Panc1 (cell line): ENCODE results near the gene PLB1. TPM values are rescaled to one million over a fixed set of nuclear protein-coding genes. Genes with fewer than 3 reads are reported as not detected.

Experiments used
- ATAC-seq: fragments of 200-7000 bp; cut with Tn5 transposase; 2 replicates; pipeline ENCODE4 v1.9.1; 2020; ENCODE audit warnings: mild to moderate bottlenecking, moderate library complexity
- BruUV-seq: library from RNA; stranded (reverse); fragments of 400-500 nt; replicated peaks from 2 replicates; lab custom pipeline; 2021; lab: Mats Ljungman, UMichigan
- CTCF ChIA-PET: fragments of 300-600 bp; sonication (Branson Sonifier 250); formaldehyde crosslinking; loops from one replicate; lab custom pipeline; 2022; ENCODE audit warnings: antibody characterized with exemption; lab: Charles Lee
- POLR2A ChIA-PET: fragments of 300-600 bp; sonication (Branson Sonifier 250); formaldehyde crosslinking; loops from one replicate; lab custom pipeline; 2022; ENCODE audit warnings: antibody characterized with exemption; lab: Charles Lee
- DNase-seq: peaks from one replicate; pipeline ENCODE4 v3.0.0-alpha.2; 2010; ENCODE audit warnings: low read depth, low spot score
- H3K27ac ChIP-seq: 2 replicates; pipeline ENCODE4 v1.5.1; 2011; ENCODE audit warnings: mild to moderate bottlenecking, low read length, inconsistent platforms
- H3K27me3 ChIP-seq: fragments of 200-500 bp; sonication (Bioruptor generic); 2 replicates; pipeline ENCODE4 v1.6.0; 2014; ENCODE audit warnings: low read length, inconsistent platforms; ENCODE audit not compliant: control insufficient read depth, insufficient read depth
- H3K36me3 ChIP-seq: fragments of 200-500 bp; sonication (Bioruptor generic); 2 replicates; pipeline ENCODE4 v1.5.1; 2014; ENCODE audit warnings: inconsistent platforms, mild to moderate bottlenecking, low read length, moderate library complexity; ENCODE audit not compliant: control insufficient read depth, insufficient read depth
- H3K4me1 ChIP-seq: 2 replicates; pipeline ENCODE4 v1.5.1; 2011; ENCODE audit warnings: inconsistent platforms, mild to moderate bottlenecking, low read length, moderate library complexity; ENCODE audit not compliant: control insufficient read depth, insufficient read depth
- H3K4me3 ChIP-seq, 2 experiments: 2 replicates each; pipeline ENCODE4 v1.5.1; 2011 to 2012; ENCODE audit warnings: low read depth in 2 of 2, low read length in 2 of 2, mild to moderate bottlenecking in 2 of 2, inconsistent platforms in 1 of 2, moderate library complexity in 1 of 2
- H3K9me3 ChIP-seq: fragments of 200-500 bp; sonication (Bioruptor generic); 2 replicates; pipeline ENCODE4 v1.5.1; 2014; ENCODE audit warnings: low read depth, mild to moderate bottlenecking, inconsistent platforms, low read length, moderate library complexity; ENCODE audit not compliant: control insufficient read depth, insufficient read depth
- POLR2AphosphoS5 ChIP-seq: IDR thresholded peaks from 2 replicates; pipeline ENCODE4 v1.6.1; 2012; ENCODE audit warnings: mild to moderate bottlenecking, low read depth, low read length, moderate library complexity
- SIN3A ChIP-seq: IDR thresholded peaks from 2 replicates; pipeline ENCODE4 v1.6.1; 2012; ENCODE audit warnings: low read depth, mild to moderate bottlenecking, low read length, moderate library complexity, borderline replicate concordance; ENCODE audit not compliant: insufficient read depth
- TCF7L2 ChIP-seq: IDR thresholded peaks from 2 replicates; pipeline ENCODE4 v1.6.1; 2011; ENCODE audit warnings: mild to moderate bottlenecking, low read depth, low read length, inconsistent platforms
- in situ Hi-C: cut with HindIII; loops from 2 replicates; pipeline ENCODE4 v1.10.0; 2016; ENCODE audit warnings: low sequenced_read_pairs, low pct_unique_long_range_greater_than_20kb
- intact Hi-C: fragments of 100-400 bp; cut with micrococcal nuclease; formaldehyde crosslinking; loops from one replicate; pipeline ENCODE4 v1.10.0; 2022; ENCODE audit not compliant: unreplicated experiment
- total RNA-seq: library from RNA; stranded (reverse); gene quantifications from one replicate; pipeline ENCODE4 v1.2.1, GENCODE V29; 2021; ENCODE audit not compliant: unreplicated experiment
- TF ChIP-seq, protein P1 (sequence below), 2 experiments: IDR thresholded peaks; 2 replicates each; pipeline ENCODE4 v1.6.1; 2011 to 2012; ENCODE audit warnings: low read depth in 2 of 2, control low read depth in 1 of 2, low read length in 1 of 2, mild to moderate bottlenecking in 1 of 2, moderate library complexity in 1 of 2; ENCODE audit not compliant: insufficient read depth in 1 of 2
- TF ChIP-seq, protein P2 (sequence below): fragments of 450-650 bp; IDR thresholded peaks from 2 replicates; pipeline ENCODE4 v1.5.1; 2017; ENCODE audit warnings: mild to moderate bottlenecking

The PLB1 gene
- total RNA-seq, 1 experiment from 2014 or later, result 0.80 TPM

DNA sequence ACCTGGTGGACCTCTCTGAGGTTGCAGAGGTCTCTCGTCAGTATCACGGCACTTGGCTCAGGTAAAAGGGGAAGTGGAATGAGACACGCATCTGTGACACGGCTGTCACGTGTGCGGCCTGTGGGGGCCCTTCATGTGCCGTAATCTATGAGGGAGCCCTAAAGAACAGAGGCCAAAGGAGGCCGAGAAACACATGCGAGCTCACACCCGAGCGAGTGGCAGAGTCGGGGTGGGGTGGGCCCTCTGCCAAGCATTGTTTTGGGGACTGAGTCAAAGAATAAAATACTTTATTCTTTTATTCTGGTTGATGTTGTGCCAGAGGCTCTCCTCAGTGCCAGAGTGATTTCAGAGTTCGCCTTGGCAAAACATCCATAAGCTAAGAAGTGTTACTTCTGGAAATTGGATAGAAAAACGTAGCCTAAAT is 43.3 kb downstream of the PLB1 start:
- POLR2A ChIA-PET, result no interaction called here
- intact Hi-C loops, result no loop called here
- BruUV-seq, result no TSS peak

DNA sequence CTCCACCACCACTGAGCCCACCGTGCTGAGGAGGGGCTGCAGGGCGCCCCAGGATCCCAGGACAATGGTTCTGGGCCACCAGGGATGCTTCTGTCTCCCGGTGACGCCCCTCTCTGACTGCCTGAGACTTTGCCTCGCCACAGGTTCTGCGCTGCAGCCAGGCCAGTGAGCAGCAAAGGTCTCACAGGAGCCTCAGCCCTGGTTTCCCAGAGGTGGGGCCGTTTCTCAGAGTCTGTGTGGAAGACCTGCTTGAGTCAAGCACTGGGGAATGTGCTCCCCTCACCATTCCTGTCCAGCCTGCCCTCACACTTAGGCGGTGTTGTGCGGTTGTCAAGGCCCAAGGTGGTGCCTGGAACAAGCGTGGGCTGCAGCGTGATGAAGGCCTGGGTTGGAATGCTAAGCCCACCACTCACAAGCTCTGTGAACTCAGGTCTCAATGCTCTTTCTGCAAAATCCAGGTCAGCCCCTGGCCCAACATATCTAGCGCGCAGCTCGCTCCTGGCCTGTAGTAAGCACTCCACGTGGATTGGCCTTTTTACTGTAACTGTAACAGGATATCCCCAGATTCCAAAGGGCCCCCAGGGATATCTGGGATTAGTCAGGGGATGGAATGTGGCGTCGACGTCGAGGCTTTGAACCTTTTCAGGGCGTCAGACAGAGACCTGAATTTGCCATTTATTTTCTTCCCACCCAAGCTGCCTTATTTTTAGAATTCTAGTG is 47.6 kb downstream of the PLB1 start:
- no peak for TF ChIP-seq SIN3A
- TF ChIP-seq POLR2AphosphoS5, result no peak
- TF ChIP-seq, protein P1, sequence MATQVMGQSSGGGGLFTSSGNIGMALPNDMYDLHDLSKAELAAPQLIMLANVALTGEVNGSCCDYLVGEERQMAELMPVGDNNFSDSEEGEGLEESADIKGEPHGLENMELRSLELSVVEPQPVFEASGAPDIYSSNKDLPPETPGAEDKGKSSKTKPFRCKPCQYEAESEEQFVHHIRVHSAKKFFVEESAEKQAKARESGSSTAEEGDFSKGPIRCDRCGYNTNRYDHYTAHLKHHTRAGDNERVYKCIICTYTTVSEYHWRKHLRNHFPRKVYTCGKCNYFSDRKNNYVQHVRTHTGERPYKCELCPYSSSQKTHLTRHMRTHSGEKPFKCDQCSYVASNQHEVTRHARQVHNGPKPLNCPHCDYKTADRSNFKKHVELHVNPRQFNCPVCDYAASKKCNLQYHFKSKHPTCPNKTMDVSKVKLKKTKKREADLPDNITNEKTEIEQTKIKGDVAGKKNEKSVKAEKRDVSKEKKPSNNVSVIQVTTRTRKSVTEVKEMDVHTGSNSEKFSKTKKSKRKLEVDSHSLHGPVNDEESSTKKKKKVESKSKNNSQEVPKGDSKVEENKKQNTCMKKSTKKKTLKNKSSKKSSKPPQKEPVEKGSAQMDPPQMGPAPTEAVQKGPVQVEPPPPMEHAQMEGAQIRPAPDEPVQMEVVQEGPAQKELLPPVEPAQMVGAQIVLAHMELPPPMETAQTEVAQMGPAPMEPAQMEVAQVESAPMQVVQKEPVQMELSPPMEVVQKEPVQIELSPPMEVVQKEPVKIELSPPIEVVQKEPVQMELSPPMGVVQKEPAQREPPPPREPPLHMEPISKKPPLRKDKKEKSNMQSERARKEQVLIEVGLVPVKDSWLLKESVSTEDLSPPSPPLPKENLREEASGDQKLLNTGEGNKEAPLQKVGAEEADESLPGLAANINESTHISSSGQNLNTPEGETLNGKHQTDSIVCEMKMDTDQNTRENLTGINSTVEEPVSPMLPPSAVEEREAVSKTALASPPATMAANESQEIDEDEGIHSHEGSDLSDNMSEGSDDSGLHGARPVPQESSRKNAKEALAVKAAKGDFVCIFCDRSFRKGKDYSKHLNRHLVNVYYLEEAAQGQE (IDR thresholded peaks at IDR 0.05; ENCODE audit: insufficient read depth in 1 of 2, low read depth in 2 of 2, low read length in 1 of 2), result no peak
- TF ChIP-seq, protein P2, sequence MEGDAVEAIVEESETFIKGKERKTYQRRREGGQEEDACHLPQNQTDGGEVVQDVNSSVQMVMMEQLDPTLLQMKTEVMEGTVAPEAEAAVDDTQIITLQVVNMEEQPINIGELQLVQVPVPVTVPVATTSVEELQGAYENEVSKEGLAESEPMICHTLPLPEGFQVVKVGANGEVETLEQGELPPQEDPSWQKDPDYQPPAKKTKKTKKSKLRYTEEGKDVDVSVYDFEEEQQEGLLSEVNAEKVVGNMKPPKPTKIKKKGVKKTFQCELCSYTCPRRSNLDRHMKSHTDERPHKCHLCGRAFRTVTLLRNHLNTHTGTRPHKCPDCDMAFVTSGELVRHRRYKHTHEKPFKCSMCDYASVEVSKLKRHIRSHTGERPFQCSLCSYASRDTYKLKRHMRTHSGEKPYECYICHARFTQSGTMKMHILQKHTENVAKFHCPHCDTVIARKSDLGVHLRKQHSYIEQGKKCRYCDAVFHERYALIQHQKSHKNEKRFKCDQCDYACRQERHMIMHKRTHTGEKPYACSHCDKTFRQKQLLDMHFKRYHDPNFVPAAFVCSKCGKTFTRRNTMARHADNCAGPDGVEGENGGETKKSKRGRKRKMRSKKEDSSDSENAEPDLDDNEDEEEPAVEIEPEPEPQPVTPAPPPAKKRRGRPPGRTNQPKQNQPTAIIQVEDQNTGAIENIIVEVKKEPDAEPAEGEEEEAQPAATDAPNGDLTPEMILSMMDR, result no peak
- no peak for TF ChIP-seq TCF7L2
- Histone ChIP-seq H3K27ac (no peak overlapping the region), H3K4me1 (no peaks in the 10 kb centered on the region), H3K27me3 (no peaks in the 10 kb centered on the region), H3K36me3 (no peaks in the 10 kb centered on the region), H3K4me3 (no peak overlapping the region), H3K9me3 (no peaks in the 10 kb centered on the region)
- DNase-seq (no peak), ATAC-seq (no peak)
- intact Hi-C loops, result no loop called here
- POLR2A ChIA-PET, result no interaction called here
- in situ Hi-C loops, result no loop called here
- CTCF ChIA-PET, result no interaction called here
- BruUV-seq, result no TSS peak

More for the DNA sequence above, 43.3 kb downstream of the PLB1 start:
- no peaks in the 10 kb centered on the region for H3K9me3 ChIP-seq
- in situ Hi-C loops, result no loop called here
- no peaks in the 10 kb centered on the region for H3K4me1 ChIP-seq
- no peaks in the 10 kb centered on the region for H3K36me3 ChIP-seq
- ATAC-seq (no peak), DNase-seq (no peak)
- H3K27ac ChIP-seq, result no peak overlapping the region
- CTCF ChIA-PET, result no interaction called here
- H3K4me3 ChIP-seq, result no peak overlapping the region
- TF ChIP-seq, protein P1 (IDR thresholded peaks at IDR 0.05; ENCODE audit: insufficient read depth in 1 of 2, low read depth in 2 of 2, low read length in 1 of 2), result no peak
- no peak for TF ChIP-seq TCF7L2
- TF ChIP-seq, protein P2, result no peak
- no peak for TF ChIP-seq SIN3A
- TF ChIP-seq POLR2AphosphoS5, result no peak
- no peaks in the 10 kb centered on the region for H3K27me3 ChIP-seq
